ENCODE data around the gene RASA2. TPM values are rescaled to one million over a fixed set of nuclear protein-coding genes. Genes with fewer than 3 reads are reported as not detected.

The RASA2 gene
- total and polyA plus RNA-seq, 2 of the 4 experiments (the other 2 are of a cell fraction): 6.1 to 14.0 TPM

GRCh38 chr3:141486746-141487520 is at the start of gene RASA2 (continued):
- TF ChIP-seq MAZ (IDR thresholded peaks at IDR 0.05; ENCODE audit: borderline replicate concordance, low read depth, low read length) (peak; percentile 65; the same call in 1 of the 2 replicates), MAFK (IDR thresholded peaks at IDR 0.05; ENCODE audit: low read depth, low read length) (no peak), CEBPB (IDR thresholded peaks at IDR 0.05; ENCODE audit: low read depth, low read length) (no peak), RCOR1 (IDR thresholded peaks at IDR 0.05; ENCODE audit: insufficient replicate concordance, low read length) (no peak), USF2 (IDR thresholded peaks at IDR 0.05; ENCODE audit: low read depth, low read length) (no peak)
